Esophagus squamous epithelium (tissue), 5 donors: ENCODE measurements around the gene FN3K. TPM values are rescaled to one million over a fixed set of nuclear protein-coding genes. Genes with fewer than 3 reads are reported as not detected.

ENCODE experiments used
- DNase-seq: peaks from one replicate; lab custom pipeline; 2025; lab: John Stamatoyannopoulos, UW
- H3K27ac ChIP-seq, 4 donors: fragments of 200-600 bp; sonication (generic); one replicate each; pipeline ENCODE4 v1.5.1; 2016 to 2019; ENCODE audit warnings: mild to moderate bottlenecking in 1 of 4
- H3K27me3 ChIP-seq, 4 donors: fragments of 200-600 bp; sonication (generic); 1 replicate in 3 of 4; 2 replicates in 1 of 4; pipeline versions ENCODE4 v1.5.1 to v1.6.0; 2017 to 2021; ENCODE audit warnings: antibody characterized with exemption in 1 of 4
- H3K36me3 ChIP-seq, 3 donors: fragments of 200-600 bp; sonication (generic); one replicate each; pipeline ENCODE4 v1.5.1; 2016 to 2019
- H3K4me1 ChIP-seq, 3 donors: fragments of 200-600 bp; sonication (generic); one replicate each; pipeline ENCODE4 v1.5.1; 2017 to 2019
- H3K4me3 ChIP-seq, 4 donors: fragments of 200-600 bp; sonication (generic); 1 replicate in 3 of 4; 2 replicates in 1 of 4; pipeline ENCODE4 v1.5.1; 2016 to 2019; ENCODE audit warnings: mild to moderate bottlenecking in 2 of 4, moderate library complexity in 1 of 4
- H3K9me3 ChIP-seq, 3 donors: fragments of 200-600 bp; sonication (generic); one replicate each; pipeline ENCODE4 v1.5.1; 2016 to 2019
- CTCF ChIP-seq, 6 experiments: fragments of 450-650 bp in 4 of 6; fragments of 200-600 bp in 2 of 6; sonication (generic) in 2 of 6; IDR thresholded peaks; one replicate each; pipeline ENCODE4 v1.5.1; 2016 to 2019; ENCODE audit warnings: antibody characterized with exemption in 6 of 6, mild to moderate bottlenecking in 4 of 6, moderate library complexity in 4 of 6
- POLR2A ChIP-seq, 4 donors: fragments of 450-650 bp; IDR thresholded peaks; one replicate each; pipeline ENCODE4 v1.6.1; 2017; ENCODE audit warnings: antibody characterized with exemption in 4 of 4, mild to moderate bottlenecking in 4 of 4, moderate library complexity in 3 of 4
- WGBS, 2 donors: methylation state at CpG; one replicate each; pipeline ENCODE4 v1.1.5; 2018; 5-methylcytosine and 5-hydroxymethylcytosine counted together
- intact Hi-C: fragments of 100-400 bp; cut with DNase I; formaldehyde crosslinking; loops from one replicate; pipeline ENCODE4 v1.15.0; 2022
- total RNA-seq, 4 donors: library from RNA; depleted of rRNA; stranded (reverse); fragments of >200 nt; gene quantifications; one replicate each; pipeline ENCODE4 v1.1.0, GENCODE V29; 2016
- donor health status: DM: yes; HTN: yes; CAD: no.

FN3K gene
- total RNA-seq, 4 donors from 2014 or later: 0.44 to 10.2 (median 2.3) TPM; not detected in 1

- intact Hi-C loops: loop anchor here (10.0 kb wide), 1 partner anchor 46 kb away; the partner anchor contains the start of gene TBCD
- peaks cover 0 to 10% (median 0%) of the 10 kb centered on the region in 4 donors for H3K27me3 ChIP-seq
- 20% methylated on average over 1 of the region's 9 CpGs; no CpG with 5 or more reads in 1 of the 2 donors for WGBS, 2 donors
These were observed 26.3 kb upstream of the FN3K start for GRCh38 chr17:82709024-82709675.

GRCh38 chr17:82709676-82710498 lies 25.5 kb upstream of the FN3K start:
- Histone ChIP-seq H3K4me3 (no peak overlapping the region), H3K27ac (no peak overlapping the region), H3K36me3 (no peaks in the 10 kb centered on the region), H3K4me1 (peaks cover 0 to 9% (median 0%) of the 10 kb centered on the region in 3 donors), H3K9me3 (no peaks in the 10 kb centered on the region), H3K27me3 (peaks cover 0 to 10% (median 0%) of the 10 kb centered on the region in 4 donors)
- intact Hi-C loops: loop anchor here (10.0 kb wide), 1 partner anchor 45 kb away; the partner anchor contains the start of gene TBCD
- no peak for DNase-seq
- WGBS, 2 donors: 85% methylated on average over 7 of the region's 25 CpGs; no CpG with 5 or more reads in 1 of the 2 donors
- TF ChIP-seq POLR2A (IDR thresholded peaks at IDR 0.05) (no peak), CTCF (IDR thresholded peaks at IDR 0.05) (no peak)

More at GRCh38 chr17:82709024-82709675, 26.3 kb upstream of the FN3K start:
- H3K4me3 ChIP-seq: no peak overlapping the region
- peaks cover 0 to 9% (median 0%) of the 10 kb centered on the region in 3 donors for H3K4me1 ChIP-seq
- TF ChIP-seq CTCF (IDR thresholded peaks at IDR 0.05) (no peak), POLR2A (IDR thresholded peaks at IDR 0.05) (no peak)
- no peaks in the 10 kb centered on the region for H3K9me3 ChIP-seq
- no peaks in the 10 kb centered on the region for H3K36me3 ChIP-seq
- DNase-seq: no peak
- H3K27ac ChIP-seq: no peak overlapping the region

- peaks cover 0 to 11% (median under 1%) of the 10 kb centered on the region in 3 donors for H3K4me1 ChIP-seq
- TF ChIP-seq CTCF (IDR thresholded peaks at IDR 0.05) (no peak), POLR2A (IDR thresholded peaks at IDR 0.05) (no peak)
- H3K27me3 ChIP-seq: peaks cover 0 to 10% (median 0%) of the 10 kb centered on the region in 4 donors
- no peak for DNase-seq
- intact Hi-C loops: no loop called here
- 66 to 70% methylated on average over 19 to 25 of the region's 29 CpGs for WGBS, 2 donors
- H3K27ac ChIP-seq: no peak overlapping the region
- H3K9me3 ChIP-seq: no peaks in the 10 kb centered on the region
- no peaks in the 10 kb centered on the region for H3K36me3 ChIP-seq
- no peak overlapping the region for H3K4me3 ChIP-seq
These were observed 24.7 kb upstream of the FN3K start for GRCh38 chr17:82710499-82711232.

GRCh38 chr17:82713071-82713723 lies 22.2 kb upstream of the FN3K start:
- DNase-seq: no peak
- Histone ChIP-seq H3K27ac (no peak overlapping the region), H3K4me1 (peaks cover 13 to 24% (median 15%) of the 10 kb centered on the region in 3 donors), H3K4me3 (no peak overlapping the region), H3K9me3 (no peaks in the 10 kb centered on the region), H3K27me3 (peaks cover 0 to 10% (median 0%) of the 10 kb centered on the region in 4 donors), H3K36me3 (no peaks in the 10 kb centered on the region)
- TF ChIP-seq CTCF (IDR thresholded peaks at IDR 0.05) (no peak), POLR2A (IDR thresholded peaks at IDR 0.05) (no peak)
- intact Hi-C loops: no loop called here
- 77 to 85% methylated on average over 3 to 11 of the region's 35 CpGs for WGBS, 2 donors
